Measurements from ENCODE around the gene UMODL1.

UMODL1 gene

GRCh38 chr21:42189431-42189830, 118.3 kb downstream of the UMODL1 start:
- H3K36me3 ChIP-seq (replicated peaks), result no peaks in the 10 kb centered on the region
- DNase-seq, result no peak
- H3K27ac ChIP-seq, result no peak overlapping the region
- in situ Hi-C loops (cut with HindIII; ENCODE audit: low pct_ligation_motif_present, low sequenced_read_pairs), result no loop called here
- H3K27me3 ChIP-seq (replicated peaks), result no peaks in the 10 kb centered on the region
- TF ChIP-seq, protein P1, sequence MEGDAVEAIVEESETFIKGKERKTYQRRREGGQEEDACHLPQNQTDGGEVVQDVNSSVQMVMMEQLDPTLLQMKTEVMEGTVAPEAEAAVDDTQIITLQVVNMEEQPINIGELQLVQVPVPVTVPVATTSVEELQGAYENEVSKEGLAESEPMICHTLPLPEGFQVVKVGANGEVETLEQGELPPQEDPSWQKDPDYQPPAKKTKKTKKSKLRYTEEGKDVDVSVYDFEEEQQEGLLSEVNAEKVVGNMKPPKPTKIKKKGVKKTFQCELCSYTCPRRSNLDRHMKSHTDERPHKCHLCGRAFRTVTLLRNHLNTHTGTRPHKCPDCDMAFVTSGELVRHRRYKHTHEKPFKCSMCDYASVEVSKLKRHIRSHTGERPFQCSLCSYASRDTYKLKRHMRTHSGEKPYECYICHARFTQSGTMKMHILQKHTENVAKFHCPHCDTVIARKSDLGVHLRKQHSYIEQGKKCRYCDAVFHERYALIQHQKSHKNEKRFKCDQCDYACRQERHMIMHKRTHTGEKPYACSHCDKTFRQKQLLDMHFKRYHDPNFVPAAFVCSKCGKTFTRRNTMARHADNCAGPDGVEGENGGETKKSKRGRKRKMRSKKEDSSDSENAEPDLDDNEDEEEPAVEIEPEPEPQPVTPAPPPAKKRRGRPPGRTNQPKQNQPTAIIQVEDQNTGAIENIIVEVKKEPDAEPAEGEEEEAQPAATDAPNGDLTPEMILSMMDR (IDR thresholded peaks at IDR 0.05; ENCODE audit: low read depth, low read length, missing control alignments), result no peak
- H3K4me3 ChIP-seq (ENCODE audit: low read depth, low read length), result no peak overlapping the region

DNA sequence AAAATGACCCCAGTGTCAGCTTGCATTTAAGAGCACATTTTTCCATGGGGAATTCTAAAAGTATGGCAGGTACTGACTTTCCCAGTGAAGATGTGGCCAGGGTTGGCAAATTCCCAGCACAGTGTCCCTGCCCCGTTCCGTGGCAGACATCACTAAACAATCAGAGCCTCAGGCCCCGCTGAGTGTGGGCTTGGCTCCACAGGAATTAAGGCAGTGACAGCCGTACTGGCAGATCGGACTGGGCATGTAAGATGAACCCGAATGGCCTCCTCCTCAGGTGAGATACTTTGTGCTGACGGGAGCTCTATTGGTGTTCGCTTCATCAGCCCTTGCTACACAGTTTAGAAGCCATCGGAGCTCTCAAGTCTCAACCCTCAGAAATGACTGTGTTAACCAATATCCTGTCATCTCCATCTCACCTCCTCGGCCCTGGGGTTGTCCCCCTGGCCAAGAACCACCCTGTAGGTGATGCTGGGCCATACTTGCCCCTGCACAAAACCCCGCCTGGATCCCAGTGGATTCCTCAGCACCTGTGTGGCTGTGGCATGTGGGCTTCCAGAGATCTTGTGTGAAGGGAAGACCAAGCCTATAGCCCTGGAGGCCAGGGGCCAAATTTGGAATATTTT, 118.9 kb downstream of the UMODL1 start:
- TF ChIP-seq, protein P1 (IDR thresholded peaks at IDR 0.05; ENCODE audit: low read depth, low read length, missing control alignments), result no peak
- Histone ChIP-seq H3K36me3 (replicated peaks) (no peaks in the 10 kb centered on the region), H3K27me3 (replicated peaks) (no peaks in the 10 kb centered on the region), H3K27ac (no peak overlapping the region), H3K4me3 (ENCODE audit: low read depth, low read length) (no peak overlapping the region)
- no peak for DNase-seq
- in situ Hi-C loops (cut with HindIII; ENCODE audit: low pct_ligation_motif_present, low sequenced_read_pairs), result no loop called here

DNA sequence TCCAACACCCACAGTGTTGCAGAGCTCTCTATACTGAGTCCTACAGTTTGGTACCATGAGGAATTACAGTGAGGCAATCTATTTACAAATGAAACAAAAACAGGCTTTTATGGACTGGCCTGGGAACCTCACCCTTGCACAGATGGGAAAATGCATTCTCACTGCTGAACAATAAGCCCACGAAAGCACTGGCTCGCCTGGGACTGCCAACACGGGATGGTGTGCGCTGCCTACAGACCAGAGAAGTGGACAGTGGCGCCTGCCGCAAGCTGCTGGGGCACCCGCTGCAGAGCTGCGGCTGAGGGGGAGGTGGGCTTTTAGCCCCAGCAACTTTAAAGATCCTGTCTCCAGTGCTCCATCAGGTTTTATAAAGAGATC, 119.4 kb downstream of the UMODL1 start:
- TF ChIP-seq, protein P1 (IDR thresholded peaks at IDR 0.05; ENCODE audit: low read depth, low read length, missing control alignments), result no peak
- H3K36me3 ChIP-seq (replicated peaks), result no peaks in the 10 kb centered on the region
- no peak overlapping the region for H3K27ac ChIP-seq
- in situ Hi-C loops (cut with HindIII; ENCODE audit: low pct_ligation_motif_present, low sequenced_read_pairs), result no loop called here
- no peak overlapping the region for H3K4me3 ChIP-seq (ENCODE audit: low read depth, low read length)
- no peak for DNase-seq
- no peaks in the 10 kb centered on the region for H3K27me3 ChIP-seq (replicated peaks)

DNA sequence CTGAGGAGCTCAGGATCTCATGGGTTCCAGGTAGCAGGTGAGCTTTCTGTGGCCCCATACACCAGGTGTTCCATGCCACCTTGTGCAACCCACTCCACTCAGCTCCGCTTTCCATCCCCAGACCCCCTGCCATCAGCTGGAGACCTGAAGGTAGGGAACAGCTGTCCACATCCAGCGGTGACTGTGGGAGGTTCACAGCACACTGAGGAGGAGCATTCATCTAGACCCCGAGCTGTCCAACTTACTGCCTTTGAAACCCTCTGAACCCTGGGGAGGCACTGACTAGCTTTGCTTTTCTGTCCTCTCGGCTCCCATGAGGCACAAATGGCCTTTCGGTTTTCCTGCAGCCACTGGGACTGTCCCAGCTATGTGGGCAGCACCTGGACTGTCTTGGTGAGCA, 119.9 kb downstream of the UMODL1 start:
- in situ Hi-C loops (cut with HindIII; ENCODE audit: low pct_ligation_motif_present, low sequenced_read_pairs), result no loop called here
- Histone ChIP-seq H3K27me3 (replicated peaks) (no peaks in the 10 kb centered on the region), H3K4me3 (ENCODE audit: low read depth, low read length) (no peak overlapping the region), H3K36me3 (replicated peaks) (no peaks in the 10 kb centered on the region), H3K27ac (no peak overlapping the region)
- TF ChIP-seq, protein P1 (IDR thresholded peaks at IDR 0.05; ENCODE audit: low read depth, low read length, missing control alignments), result no peak
- DNase-seq, result no peak

DNA sequence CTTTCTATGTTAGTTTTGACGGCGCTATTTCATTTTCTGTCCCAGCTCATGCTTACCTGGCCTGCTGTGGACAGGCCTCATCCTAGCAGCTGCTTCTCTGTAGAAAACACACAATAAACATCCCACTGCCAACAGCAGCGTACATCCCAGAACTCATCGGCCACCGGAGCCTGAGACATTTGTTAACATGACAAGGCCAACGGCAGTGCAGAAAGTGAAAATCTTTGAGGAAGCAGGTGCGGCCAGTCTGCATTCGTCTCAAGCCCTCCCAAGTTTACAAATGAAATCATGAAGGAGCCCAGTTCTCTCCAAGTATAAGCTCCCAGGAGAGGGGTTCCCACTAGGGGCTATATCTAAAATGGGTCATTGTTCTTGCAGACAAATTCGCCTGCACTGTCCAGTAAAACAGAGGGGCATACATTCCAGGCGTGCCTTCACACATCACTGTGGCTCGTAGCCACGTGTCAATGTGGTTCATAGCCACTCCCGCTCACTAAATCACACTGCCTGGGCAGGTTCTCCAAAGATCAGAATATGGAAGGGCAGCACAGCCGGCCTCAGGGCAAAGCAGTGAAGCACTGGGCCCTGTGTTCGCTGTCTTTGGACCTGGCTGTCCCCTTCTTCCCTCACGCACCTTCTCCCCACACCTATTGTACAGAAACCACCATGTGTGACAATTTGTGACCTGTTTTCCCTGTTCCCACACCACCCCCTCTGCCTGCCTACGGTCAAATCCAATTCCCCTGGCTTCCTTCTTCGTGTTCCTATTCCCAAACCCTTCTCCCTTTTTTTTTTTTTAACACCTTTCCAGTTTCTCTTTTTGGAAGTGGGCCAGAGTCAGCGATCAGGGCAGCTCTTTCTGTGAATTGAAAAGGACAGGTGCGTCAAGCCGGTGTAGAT, 120.8 kb downstream of the UMODL1 start:
- H3K27me3 ChIP-seq (replicated peaks), result no peaks in the 10 kb centered on the region
- no peaks in the 10 kb centered on the region for H3K36me3 ChIP-seq (replicated peaks)
- no peak overlapping the region for H3K27ac ChIP-seq
- in situ Hi-C loops (cut with HindIII; ENCODE audit: low pct_ligation_motif_present, low sequenced_read_pairs), result no loop called here
- H3K4me3 ChIP-seq (ENCODE audit: low read depth, low read length), result no peak overlapping the region
- no peak for DNase-seq
- TF ChIP-seq, protein P1 (IDR thresholded peaks at IDR 0.05; ENCODE audit: low read depth, low read length, missing control alignments), result no peak
